Keratinocyte (primary cell): ENCODE measurements around the gene CC2D1A.

ENCODE experiments used
- EZH2 ChIP-seq: IDR thresholded peaks from one replicate; pipeline ENCODE4 v1.6.1; 2012; ENCODE audit warnings: inconsistent platforms, mild to moderate bottlenecking, low read length, moderate library complexity
- TF ChIP-seq, protein P1 (sequence below), 3 experiments: IDR thresholded peaks in 1 of 3; conservative IDR thresholded peaks in 1 of 3; optimal IDR thresholded peaks in 1 of 3; 2 replicates in 2 of 3; 3 replicates in 1 of 3; pipeline versions ENCODE3 to v1.5.1; 2011; ENCODE audit warnings: low read length in 3 of 3, mild to moderate bottlenecking in 3 of 3, moderate library complexity in 2 of 3, control low read depth in 1 of 3, inconsistent platforms in 1 of 3; ENCODE audit not compliant: insufficient read depth in 2 of 3; ENCODE audit errors: extremely low read depth in 1 of 3

DNA sequence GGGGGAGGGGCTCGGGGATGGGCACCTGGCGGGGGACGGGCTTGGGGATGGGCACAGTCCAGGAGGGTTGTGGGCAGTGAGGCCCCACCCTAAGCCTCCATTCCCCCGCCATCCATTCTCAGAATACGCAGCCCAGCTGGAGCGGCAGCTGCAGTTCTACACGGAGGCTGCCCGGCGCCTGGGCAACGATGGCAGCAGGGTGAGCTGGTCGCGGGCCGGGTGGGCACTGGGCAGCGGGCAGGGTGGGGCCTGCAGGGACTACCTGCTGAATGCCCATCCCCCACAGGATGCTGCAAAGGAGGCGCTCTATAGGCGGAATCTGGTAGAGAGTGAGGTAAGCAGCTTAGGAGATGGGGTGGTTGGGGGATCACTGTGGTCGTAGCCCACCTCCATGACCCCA is 24.0 kb downstream of the CC2D1A start:
- TF ChIP-seq, protein P1, sequence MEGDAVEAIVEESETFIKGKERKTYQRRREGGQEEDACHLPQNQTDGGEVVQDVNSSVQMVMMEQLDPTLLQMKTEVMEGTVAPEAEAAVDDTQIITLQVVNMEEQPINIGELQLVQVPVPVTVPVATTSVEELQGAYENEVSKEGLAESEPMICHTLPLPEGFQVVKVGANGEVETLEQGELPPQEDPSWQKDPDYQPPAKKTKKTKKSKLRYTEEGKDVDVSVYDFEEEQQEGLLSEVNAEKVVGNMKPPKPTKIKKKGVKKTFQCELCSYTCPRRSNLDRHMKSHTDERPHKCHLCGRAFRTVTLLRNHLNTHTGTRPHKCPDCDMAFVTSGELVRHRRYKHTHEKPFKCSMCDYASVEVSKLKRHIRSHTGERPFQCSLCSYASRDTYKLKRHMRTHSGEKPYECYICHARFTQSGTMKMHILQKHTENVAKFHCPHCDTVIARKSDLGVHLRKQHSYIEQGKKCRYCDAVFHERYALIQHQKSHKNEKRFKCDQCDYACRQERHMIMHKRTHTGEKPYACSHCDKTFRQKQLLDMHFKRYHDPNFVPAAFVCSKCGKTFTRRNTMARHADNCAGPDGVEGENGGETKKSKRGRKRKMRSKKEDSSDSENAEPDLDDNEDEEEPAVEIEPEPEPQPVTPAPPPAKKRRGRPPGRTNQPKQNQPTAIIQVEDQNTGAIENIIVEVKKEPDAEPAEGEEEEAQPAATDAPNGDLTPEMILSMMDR (optimal IDR thresholded peaks at IDR 0.05 in 1 of 3, IDR thresholded peaks at IDR 0.05 in 1 of 3, conservative IDR thresholded peaks at IDR 0.05 in 1 of 3; ENCODE audit: extremely low read depth in 1 of 3, insufficient read depth in 2 of 3, low read length in 3 of 3), result no peak
- no peak for TF ChIP-seq EZH2
